Esophagus mucosa (tissue), 1 donor: ENCODE data around the gene IZUMO1. TPM values are rescaled to one million over a fixed set of nuclear protein-coding genes. Genes with fewer than 3 reads are reported as not detected.
"Not testable (repeated sequence)": the region's sequence is repeated elsewhere in the genome, so short reads cannot be mapped to it uniquely, and the experiment has no call there.

Experiments
- ATAC-seq: fragments of 200-7000 bp; cut with Tn5 transposase; one replicate; pipeline ENCODE4 v1.9.1; 2020
- total RNA-seq: library from RNA; stranded (reverse); gene quantifications from one replicate; pipeline ENCODE4 v1.2.4, GENCODE V29; 2023
- donor health status: DM: yes; HTN: yes; CAD: no.

IZUMO1 gene
- total RNA-seq, 1 donor from 2014 or later, result 1.3 TPM

DNA sequence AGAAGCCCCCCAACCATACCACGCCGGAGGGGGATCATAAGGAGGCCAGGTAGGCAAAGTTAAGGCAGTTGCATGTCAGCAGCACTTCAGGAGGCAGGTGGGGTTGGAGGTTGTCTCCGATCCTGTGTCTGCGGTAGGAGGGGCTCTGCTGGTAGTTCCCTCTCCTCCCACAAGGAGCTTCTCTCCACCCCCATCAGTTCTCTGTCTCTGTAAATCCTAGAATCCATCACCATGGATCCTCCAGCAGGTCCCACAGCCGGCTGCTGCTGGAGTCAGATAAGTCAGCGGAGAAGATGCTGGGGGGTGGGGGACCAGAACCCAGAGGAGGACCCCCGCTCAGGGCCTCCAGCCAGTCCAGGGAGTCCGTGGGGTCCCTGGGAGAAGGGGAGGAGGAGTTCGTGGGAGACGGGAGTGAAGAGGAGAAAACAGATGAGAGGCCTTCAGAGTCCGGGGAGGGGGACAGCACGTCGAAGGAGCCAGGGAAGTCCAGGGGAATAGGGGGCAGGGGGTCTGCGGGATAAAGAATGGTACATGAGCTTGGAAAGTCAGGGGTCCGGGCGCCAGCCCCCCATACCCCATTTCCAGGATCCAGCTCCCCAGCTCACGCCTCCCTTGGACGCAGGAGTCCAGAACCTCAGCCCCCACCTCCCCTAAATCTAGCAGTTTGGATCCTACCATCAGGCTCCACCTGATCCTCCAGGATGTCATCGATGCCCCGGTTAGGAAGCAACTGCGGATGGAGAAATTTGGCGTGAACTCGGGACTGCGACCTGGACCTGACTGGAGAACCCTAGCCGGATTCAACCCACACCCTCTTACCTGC is 33.5 kb downstream of the IZUMO1 start:
- no peak for ATAC-seq

DNA sequence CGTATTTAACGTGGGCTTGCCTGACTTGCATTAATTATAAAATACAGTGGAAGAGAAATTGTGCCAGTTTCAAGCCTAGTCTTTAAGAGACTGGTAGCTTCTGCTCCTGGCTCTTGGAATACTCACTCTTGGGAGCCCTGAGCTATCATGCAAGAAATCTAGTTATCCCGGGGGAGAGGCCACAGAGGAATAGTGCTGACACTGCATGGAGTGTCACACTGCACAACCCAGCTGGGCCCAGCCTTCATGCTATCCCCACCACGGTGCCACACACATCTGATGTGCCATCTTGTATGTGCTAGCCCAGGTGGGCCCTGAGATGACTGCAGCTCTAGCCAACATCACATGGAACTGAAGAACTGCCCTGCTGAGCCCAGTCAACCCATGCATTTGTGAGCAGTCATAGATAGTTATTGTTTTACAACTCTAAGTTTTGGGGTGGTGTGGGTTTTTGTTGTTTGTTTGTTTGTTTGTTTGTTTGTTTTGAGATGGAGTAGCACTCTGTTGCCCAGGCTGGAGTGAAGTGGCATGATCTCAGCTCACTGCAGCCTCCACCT is 35.5 kb downstream of the IZUMO1 start:
- ATAC-seq, result no peak

DNA sequence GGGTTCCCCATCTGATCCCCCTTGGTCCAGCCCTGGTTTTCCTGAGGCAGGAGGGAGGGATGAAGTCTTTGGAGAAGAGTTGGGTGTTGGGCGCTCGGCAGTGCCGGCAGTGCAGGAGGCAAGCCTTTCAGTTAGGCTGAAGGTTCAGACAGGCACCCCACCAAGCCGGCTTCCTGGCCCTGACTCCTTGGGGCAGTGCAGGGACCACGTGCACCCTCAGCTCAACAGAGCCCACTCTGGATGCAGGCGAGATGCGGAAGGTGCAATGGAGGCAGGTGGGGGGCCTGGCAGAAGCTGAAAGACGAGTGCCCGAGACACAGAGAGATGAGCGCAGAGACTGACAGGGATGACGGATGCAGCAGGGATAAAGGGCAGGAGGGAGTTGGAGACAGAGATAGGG is 38.2 kb downstream of the IZUMO1 start:
- peak; percentile 2 for ATAC-seq

DNA sequence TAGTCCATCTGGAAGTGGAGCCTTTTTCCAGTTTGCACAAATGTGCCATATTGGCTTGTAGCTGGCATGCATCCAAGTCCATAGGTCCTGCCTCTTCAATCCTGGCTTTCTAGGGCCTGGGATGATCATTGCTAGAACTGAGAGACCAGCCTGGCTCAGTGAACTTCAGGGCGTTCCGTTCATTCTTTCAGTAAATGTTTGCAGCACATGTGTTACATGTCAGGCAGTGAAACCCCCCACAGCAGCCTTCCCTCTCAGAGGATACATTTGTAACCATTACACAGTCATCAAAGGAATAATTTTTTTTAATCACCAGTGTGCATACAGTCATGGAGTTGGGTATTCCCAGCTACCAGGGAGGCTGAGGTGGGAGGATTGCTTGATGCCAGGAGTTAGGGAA is 41.3 kb downstream of the IZUMO1 start:
- no peak for ATAC-seq

DNA sequence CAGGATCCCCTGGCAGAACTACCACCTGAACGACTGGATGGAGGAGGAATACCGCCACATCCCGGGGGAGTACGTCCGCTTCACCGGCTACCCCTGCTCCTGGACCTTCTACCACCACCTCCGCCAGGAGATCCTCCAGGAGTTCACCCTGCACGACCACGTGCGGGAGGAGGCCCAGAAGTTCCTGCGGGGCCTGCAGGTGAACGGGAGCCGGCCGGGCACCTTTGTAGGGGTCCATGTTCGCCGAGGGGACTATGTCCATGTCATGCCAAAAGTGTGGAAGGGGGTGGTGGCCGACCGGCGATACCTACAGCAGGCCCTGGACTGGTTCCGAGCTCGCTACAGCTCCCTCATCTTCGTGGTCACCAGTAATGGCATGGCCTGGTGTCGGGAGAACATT is 43.4 kb downstream of the IZUMO1 start:
- ATAC-seq, result no peak

DNA sequence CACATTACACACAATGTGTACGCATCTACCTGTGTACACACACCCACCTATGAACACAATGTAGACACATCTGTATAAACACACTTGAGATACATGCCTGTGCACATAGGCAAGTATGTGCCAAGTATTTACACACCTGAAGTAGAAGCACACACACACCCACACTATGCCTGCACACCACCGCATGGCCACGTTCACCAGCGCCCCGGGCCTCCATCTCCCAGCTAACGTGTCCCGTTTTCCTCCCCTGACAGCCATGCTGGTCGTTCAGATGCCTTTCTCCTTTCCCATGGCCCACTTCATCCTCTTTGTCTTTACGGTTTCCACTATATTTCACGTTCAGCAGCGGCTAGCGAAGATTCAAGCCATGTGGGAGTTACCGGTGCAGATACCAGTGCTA is 44.0 kb downstream of the IZUMO1 start:
- no peak for ATAC-seq

DNA sequence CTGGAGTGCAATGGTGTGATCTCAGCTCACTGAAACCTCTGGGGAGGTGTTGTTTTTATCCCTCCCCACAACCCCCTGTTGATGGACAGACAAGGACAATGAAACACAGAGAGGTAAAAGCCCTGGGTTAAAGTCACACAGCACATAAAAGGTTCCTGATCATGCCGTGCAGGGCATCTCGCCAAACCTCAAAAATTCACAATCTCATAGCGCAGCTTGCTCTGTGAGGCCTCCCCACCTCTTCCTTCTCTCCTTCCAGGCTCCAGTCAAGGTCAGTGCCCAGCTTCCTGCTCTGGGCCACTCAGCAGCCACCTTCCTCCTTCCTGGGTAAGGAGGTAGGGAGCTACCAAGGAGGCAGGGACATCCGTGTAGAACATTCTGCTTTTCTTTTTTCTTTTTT is 48.7 kb downstream of the IZUMO1 start:
- peak; percentile 20 for ATAC-seq

DNA sequence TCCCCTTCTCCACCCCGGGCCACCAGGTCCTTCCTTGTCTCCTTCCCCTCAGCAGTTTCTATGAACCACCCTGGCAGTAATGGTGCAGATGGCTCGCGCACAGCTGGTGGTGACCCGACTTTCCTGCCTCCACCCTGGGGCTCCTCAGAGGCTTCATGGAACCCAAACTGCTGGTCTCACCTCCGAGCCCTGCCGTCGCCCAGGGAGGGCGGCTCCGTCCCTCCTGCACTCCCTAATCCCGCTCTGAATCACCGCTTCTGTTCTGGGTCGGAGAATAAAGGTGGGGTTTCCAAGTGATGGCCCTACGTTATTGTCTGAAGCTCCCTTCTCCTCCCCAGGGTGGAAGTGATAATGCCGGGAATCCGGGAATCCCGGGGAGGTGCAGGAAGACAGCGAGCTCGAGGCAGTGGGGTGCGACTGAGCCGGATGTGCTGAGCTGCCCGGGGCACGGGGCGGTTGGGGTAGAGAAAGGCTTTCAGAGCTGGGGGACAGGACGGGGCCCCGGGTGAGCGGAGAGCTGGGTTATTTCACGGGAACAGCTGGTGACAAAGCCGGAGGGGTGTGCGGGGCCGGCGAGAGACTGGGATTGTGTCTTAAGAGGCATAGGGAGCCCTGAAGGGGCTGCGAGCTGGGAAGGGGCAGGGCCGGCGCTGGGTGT is 50.2 kb downstream of the IZUMO1 start:
- peak; percentile 83 for ATAC-seq

DNA sequence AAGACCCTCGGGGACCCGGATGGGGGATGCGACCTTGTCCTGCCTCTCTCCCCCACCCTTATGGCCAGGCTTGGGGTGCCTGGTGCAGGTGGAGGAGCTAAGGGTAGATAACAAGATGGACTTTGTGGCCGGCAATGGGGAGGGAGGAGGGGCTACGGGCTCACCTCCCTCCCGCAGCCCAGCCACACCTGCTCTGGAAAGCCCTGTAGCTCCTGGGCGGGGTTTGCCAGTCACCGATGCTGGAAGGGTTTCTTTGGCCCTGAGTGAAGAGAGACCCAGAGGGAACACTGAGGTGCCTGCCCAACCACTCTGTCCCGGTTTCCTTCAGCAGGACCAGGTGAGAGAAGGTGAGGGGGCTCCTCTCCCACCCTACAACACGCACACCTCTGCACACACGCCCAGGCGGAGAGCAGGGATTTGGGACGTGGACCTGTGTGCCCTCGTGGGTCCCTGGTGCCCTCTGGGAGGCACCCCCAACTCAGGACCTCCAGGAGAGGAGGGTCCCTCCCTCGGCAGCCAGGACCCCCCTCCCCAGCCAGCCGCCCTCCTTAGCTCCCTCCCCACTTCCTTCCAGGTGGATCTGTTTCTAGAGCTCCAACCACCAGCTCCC is 50.9 kb downstream of the IZUMO1 start, which contains the start of gene FUT2:
FUT2 (plus strand) TSS at position 229 of the 610 bp plus-strand sequence. CDS start 6,986 bp downstream, outside the sequence.
- peak; percentile 79 for ATAC-seq

DNA sequence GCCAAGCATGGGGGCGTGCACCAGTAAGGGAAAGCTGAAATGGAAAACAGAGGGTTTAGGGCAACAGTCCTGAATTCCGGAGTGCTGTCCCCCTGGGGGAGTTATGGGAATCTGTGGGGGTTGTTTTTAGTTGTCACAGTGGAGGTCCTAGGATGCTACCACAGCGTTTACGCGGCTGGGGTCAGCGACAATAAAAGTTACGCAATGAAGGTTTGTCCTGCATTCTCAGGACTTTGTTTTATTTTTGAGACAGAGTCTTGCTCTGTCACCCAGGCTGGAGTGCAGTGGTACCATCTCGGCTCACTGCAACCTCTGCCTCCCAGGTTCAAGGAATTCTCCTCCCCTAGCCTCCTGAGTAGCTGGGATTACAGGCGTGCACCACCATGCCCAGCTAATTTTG is 53.1 kb downstream of the IZUMO1 start:
- not testable (repeated sequence) for ATAC-seq

Other genes with a start within 250 kb of the IZUMO1 start
- gene LMTK3, start 235.1 kb downstream of the IZUMO1 start, total RNA-seq, result 4.9 TPM
- gene SULT2B1, start 194.7 kb downstream of the IZUMO1 start, total RNA-seq, result 245 TPM
- gene SPACA4, start 140.2 kb downstream of the IZUMO1 start, total RNA-seq, result 0.64 TPM
- 6.5 TPM for gene FAM83E, start 131.8 kb downstream of the IZUMO1 start, total RNA-seq
- 1,668 TPM for gene RPL18, start 127.7 kb downstream of the IZUMO1 start, total RNA-seq
- gene SPHK2, start 127.4 kb downstream of the IZUMO1 start, total RNA-seq, result 7.7 TPM
- gene DBP, start 109.5 kb downstream of the IZUMO1 start, total RNA-seq, result 6.7 TPM
- 3.1 TPM for gene CA11, start 100.7 kb downstream of the IZUMO1 start, total RNA-seq
- not detected for gene NTN5, start 73.9 kb downstream of the IZUMO1 start, total RNA-seq
- gene FUT2, start 50.9 kb downstream of the IZUMO1 start, total RNA-seq, result 101 TPM
- gene MAMSTR, start 27.2 kb downstream of the IZUMO1 start, total RNA-seq, result 0.56 TPM
- gene RASIP1, start 6.3 kb downstream of the IZUMO1 start, total RNA-seq, result 7.3 TPM
- gene FUT1, start 5.7 kb upstream of the IZUMO1 start, total RNA-seq, result 6.1 TPM
- not detected for gene FGF21, start 8.6 kb upstream of the IZUMO1 start, total RNA-seq
- gene BCAT2, start 64.1 kb upstream of the IZUMO1 start, total RNA-seq, result 31.0 TPM
- 0.40 TPM for gene HSD17B14, start 89.6 kb upstream of the IZUMO1 start, total RNA-seq
- 8.1 TPM for gene PLEKHA4, start 121.7 kb upstream of the IZUMO1 start, total RNA-seq
- 30.0 TPM for gene PPP1R15A, start 125.5 kb upstream of the IZUMO1 start, total RNA-seq
- gene TULP2, start 151.8 kb upstream of the IZUMO1 start, total RNA-seq, result 0.24 TPM
- gene NUCB1, start 153.4 kb upstream of the IZUMO1 start, total RNA-seq, result 104 TPM
- gene DHDH, start 186.8 kb upstream of the IZUMO1 start, total RNA-seq, result 1.2 TPM
- 58.9 TPM for gene BAX, start 208.0 kb upstream of the IZUMO1 start, total RNA-seq
- gene FTL, start 218.4 kb upstream of the IZUMO1 start, total RNA-seq, result 417 TPM
- gene GYS1, start 246.4 kb upstream of the IZUMO1 start, total RNA-seq, result 50.8 TPM
- 79.0 TPM for gene RUVBL2, start 247.0 kb upstream of the IZUMO1 start, total RNA-seq